Heart left ventricle (tissue), 13 donors: ENCODE data around the gene MYH3.

ENCODE experiments used
- CTCF ChIP-seq, 12 donors: fragments of 200-600 bp; sonication (generic) in 4 of 12; IDR thresholded peaks; one replicate each; pipeline versions ENCODE4 v1.5.0 to v1.8.0; 2018 to 2022; ENCODE audit warnings: antibody characterized with exemption in 12 of 12, mild to moderate bottlenecking in 5 of 12
- POLR2A ChIP-seq, 2 donors: fragments of 450-650 bp; IDR thresholded peaks; one replicate each; pipeline ENCODE4 v1.6.1; 2017; ENCODE audit warnings: antibody characterized with exemption in 2 of 2, mild to moderate bottlenecking in 2 of 2, moderate library complexity in 2 of 2
- donor health status: ischemic (EF 13 %, LVEDD 7.1; RV severe dilation, severe dysfunction).
- donor health status: DM: no; HTN: yes; CAD: no.
- donor health status: DM: no; HTN: no; CAD: no.
- donor health status: ischemic (EF 25% LVEDD 6.9; RV normal size, moderate dysfunction).
- donor health status: ischemic (EF 25% LVEDD 5.7; RV mildly dilated, moderate dysfunction).
- donor health status: ischemic (EF 35%, LVEDD 5.7; RV mildly dilated, moderate dysfunction).
- donor health status: nonischemic (EF 11% LVEDD 7.7; RV severe dilation, severe dysfunction).
- donor health status: DM: yes; HTN: yes; CAD: no.
- donor health status: PGD.
- donor health status: ischemic (EF 29% LVEDD 5.4; RV normal size, mild dysfunction).
- donor health status: nonischemic (EF 23%, LVEDD 6.1; RV moderate dilation, normal function).

DNA sequence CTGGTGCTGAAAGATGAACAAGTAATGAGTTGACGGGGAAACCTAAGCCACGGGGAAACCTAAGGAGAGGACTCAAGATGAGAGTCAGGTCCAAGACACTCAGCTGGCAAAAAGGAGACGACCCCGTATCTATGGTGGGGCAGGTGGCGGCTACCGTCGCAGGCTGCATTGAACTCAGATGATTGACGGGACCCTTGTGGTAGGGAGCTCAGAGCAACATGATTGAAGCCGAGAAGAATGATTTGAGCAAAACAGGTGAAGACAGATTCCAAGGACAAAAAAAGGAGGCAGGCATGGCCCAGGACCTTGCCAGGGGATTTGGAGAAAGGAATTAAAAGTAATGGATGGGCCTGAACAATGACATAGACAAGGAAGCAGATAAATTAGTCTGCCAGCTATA is 7.5 kb upstream of the MYH3 start:
- TF ChIP-seq CTCF (IDR thresholded peaks at IDR 0.05) (no peak), POLR2A (IDR thresholded peaks at IDR 0.05) (no peak)
